ENCODE data around the gene SNX30.

Gene SNX30

DNA sequence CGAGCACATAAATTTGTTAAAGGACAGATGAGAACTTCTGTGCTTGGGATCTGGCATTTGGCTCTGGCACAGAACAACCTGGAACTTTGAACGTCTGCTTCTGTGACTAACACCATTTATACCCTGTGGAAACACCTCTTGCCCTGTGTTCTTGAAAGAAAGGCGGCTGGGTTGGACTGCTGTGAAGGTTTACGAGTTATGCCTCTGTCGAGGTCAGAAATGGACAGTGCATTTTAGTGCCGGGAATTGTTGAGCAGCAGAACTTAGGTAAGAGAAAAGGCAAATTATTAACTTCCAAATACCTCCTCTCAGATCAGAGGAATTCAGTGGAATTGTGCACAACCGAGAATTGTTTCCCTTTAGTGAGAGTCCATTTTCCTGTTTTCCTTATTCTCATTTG lies 18.6 kb upstream of the SNX30 start:
- in situ Hi-C loops (cut with MboI; ENCODE audit: low sequenced_read_pairs, unreplicated experiment): no loop called here
- DNase-seq (ENCODE audit: low spot score): no peak
- TF ChIP-seq, protein P1, sequence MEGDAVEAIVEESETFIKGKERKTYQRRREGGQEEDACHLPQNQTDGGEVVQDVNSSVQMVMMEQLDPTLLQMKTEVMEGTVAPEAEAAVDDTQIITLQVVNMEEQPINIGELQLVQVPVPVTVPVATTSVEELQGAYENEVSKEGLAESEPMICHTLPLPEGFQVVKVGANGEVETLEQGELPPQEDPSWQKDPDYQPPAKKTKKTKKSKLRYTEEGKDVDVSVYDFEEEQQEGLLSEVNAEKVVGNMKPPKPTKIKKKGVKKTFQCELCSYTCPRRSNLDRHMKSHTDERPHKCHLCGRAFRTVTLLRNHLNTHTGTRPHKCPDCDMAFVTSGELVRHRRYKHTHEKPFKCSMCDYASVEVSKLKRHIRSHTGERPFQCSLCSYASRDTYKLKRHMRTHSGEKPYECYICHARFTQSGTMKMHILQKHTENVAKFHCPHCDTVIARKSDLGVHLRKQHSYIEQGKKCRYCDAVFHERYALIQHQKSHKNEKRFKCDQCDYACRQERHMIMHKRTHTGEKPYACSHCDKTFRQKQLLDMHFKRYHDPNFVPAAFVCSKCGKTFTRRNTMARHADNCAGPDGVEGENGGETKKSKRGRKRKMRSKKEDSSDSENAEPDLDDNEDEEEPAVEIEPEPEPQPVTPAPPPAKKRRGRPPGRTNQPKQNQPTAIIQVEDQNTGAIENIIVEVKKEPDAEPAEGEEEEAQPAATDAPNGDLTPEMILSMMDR (IDR thresholded peaks at IDR 0.05; ENCODE audit: borderline replicate concordance, control extremely low read depth, extremely low read depth, insufficient read depth, missing control alignments): no peak

DNA sequence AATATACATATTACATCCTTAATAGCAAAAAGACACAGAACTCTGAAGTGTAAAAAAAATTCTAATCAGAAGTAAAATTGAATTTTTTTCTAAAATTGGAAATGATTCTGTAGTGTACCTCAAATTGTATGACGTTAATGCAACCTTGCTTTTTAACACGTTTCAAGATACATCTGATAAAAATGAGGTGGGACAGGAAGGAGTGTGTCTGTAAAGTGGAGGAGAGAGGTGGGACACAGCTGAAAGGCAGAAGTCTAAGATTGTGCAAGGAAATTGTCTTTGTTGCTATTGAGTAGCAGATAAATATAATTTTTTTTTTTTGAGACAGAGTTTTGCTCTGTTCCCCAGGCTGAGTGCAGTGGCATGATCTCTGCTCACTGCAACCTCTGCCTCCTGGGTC lies 15.7 kb upstream of the SNX30 start:
- in situ Hi-C loops (cut with MboI; ENCODE audit: low sequenced_read_pairs, unreplicated experiment): no loop called here
- DNase-seq (ENCODE audit: low spot score): no peak
- TF ChIP-seq, protein P1 (IDR thresholded peaks at IDR 0.05; ENCODE audit: borderline replicate concordance, control extremely low read depth, extremely low read depth, insufficient read depth, missing control alignments): no peak

DNA sequence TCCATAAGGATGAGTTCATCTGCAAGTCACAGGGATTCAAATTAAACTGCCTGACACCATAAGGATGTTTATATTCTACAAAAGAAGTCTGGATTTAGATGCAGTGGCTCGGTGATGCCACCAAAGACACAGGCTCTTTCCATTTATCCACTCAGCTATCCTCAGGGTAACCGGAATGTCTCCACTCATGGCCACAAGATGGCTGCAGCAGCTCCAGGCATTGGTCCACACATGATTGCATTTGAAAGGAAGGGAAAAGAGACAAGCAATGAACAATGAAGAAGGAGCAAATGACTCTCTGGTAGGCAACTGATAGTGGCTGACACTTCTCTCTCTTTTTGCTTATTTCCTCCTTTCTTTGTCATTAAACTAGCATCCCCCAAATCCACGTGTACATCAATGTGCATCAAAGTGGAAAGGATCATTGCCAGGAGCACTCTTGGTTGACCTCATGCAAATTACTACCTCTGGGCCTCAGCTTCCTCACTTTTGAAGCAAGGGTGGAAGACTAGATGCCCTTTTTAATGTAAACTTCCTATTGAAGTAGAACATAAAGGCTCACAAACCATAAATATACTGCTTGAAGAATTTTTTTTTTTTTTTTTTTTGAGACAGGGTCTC lies 7.2 kb upstream of the SNX30 start:
- in situ Hi-C loops (cut with MboI; ENCODE audit: low sequenced_read_pairs, unreplicated experiment): no loop called here
- no peak for DNase-seq (ENCODE audit: low spot score)
- TF ChIP-seq, protein P1 (IDR thresholded peaks at IDR 0.05; ENCODE audit: borderline replicate concordance, control extremely low read depth, extremely low read depth, insufficient read depth, missing control alignments): no peak

DNA sequence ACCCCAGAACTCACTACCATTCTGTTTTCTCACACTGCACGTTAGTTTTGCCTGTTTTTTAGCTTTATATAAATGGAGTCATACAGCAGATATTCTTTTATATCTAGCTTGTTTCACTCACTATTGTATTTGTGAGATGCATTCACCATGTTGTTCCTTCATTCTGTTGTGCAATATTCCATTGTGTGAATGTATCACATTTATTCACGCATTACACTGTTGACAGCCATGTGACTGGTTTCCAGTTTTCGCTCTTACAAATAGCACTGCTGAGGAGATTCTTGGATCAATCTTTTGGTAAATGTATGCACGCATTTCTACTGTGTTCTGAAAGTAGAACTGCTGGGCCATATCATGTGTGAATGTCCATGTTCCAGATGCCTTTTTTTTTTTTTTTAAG lies 6.4 kb upstream of the SNX30 start:
- in situ Hi-C loops (cut with MboI; ENCODE audit: low sequenced_read_pairs, unreplicated experiment): no loop called here
- no peak for DNase-seq (ENCODE audit: low spot score)

DNA sequence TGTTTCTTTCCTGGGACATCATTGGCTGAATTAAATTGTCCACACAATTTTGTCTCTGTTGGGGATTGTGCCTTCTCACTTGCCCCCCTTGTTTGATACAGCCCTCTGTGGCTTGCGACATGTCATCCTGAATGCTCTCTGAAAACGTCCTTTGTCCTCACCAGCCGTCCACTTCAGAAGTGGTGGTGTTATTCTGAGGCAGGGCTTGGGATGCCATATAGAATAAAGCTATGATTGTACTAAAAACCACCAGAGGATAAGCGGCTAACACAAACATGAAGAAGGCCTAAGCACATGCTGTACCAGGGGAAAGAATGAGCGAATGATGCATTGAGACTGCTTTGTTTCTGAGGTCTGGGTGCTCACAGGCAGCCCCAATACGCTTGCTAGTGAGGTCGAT lies 3.5 kb upstream of the SNX30 start:
- in situ Hi-C loops (cut with MboI; ENCODE audit: low sequenced_read_pairs, unreplicated experiment): no loop called here
- no peak for DNase-seq (ENCODE audit: low spot score)
- TF ChIP-seq, protein P1 (IDR thresholded peaks at IDR 0.05; ENCODE audit: borderline replicate concordance, control extremely low read depth, extremely low read depth, insufficient read depth, missing control alignments): no peak

More for the DNA sequence above, 6.4 kb upstream of the SNX30 start:
- TF ChIP-seq, protein P1 (IDR thresholded peaks at IDR 0.05; ENCODE audit: borderline replicate concordance, control extremely low read depth, extremely low read depth, insufficient read depth, missing control alignments): no peak

DNA sequence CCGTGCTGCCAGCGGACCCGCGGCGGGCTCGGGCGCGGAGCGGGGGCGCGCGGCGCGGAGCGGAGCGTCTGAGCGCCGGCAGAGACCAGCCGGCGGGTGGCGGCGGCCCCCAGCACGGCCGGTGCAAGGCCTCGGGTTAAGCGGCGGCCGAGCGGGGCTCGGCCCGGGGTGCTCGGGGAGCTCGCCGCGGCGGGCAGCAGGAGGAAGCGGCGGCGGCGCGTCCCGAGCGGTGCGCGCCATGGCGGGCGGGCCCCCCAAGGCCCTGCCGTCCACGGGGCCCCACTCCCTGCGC lies 150 bp downstream of the SNX30 start:
- DNase-seq (ENCODE audit: low spot score): no peak
- TF ChIP-seq, protein P1 (IDR thresholded peaks at IDR 0.05; ENCODE audit: borderline replicate concordance, control extremely low read depth, extremely low read depth, insufficient read depth, missing control alignments): no peak
- in situ Hi-C loops (cut with MboI; ENCODE audit: low sequenced_read_pairs, unreplicated experiment): no loop called here
